CD4-positive, alpha-beta T cell treated with Interleukin-6 for 4 hours (primary cell): Measurements from ENCODE around the gene CRTC1.
"Not testable (repeated sequence)": the region's sequence is repeated elsewhere in the genome, so short reads cannot be mapped to it uniquely, and the experiment has no call there.

Experiments
- DNase-seq: peaks from one replicate; pipeline ENCODE4 v3.0.0-alpha.2; 2020; ENCODE audit warnings: mixed read lengths

The CRTC1 gene

GRCh38 chr19:18809149-18809868 lies 125.8 kb downstream of the CRTC1 start:
- DNase-seq, result no peak

- DNase-seq, result not testable (repeated sequence)
Observed at GRCh38 chr19:18811638-18812037, 128.2 kb downstream of the CRTC1 start.

- no peak for DNase-seq
Observed at GRCh38 chr19:18814063-18814462, 130.6 kb downstream of the CRTC1 start.

- no peak for DNase-seq
Observed at GRCh38 chr19:18815673-18816072, 132.2 kb downstream of the CRTC1 start.

- not testable (repeated sequence) for DNase-seq
Observed at GRCh38 chr19:18816645-18817044, 133.2 kb downstream of the CRTC1 start.

- DNase-seq, result no peak
Observed at GRCh38 chr19:18817574-18817973, 134.1 kb downstream of the CRTC1 start.

- no peak for DNase-seq
Observed at GRCh38 chr19:18828786-18829185, 145.3 kb downstream of the CRTC1 start.

- DNase-seq, result no peak
Observed at GRCh38 chr19:18830488-18830887, 147.0 kb downstream of the CRTC1 start.

GRCh38 chr19:18831524-18832305 lies 148.2 kb downstream of the CRTC1 start, which contains the start of gene UPF1:
Gene UPF1, plus strand, starts transcription at chr19:18831959. Its CDS starts 251 bp downstream, at chr19:18832210.
- peak; percentile 99 for DNase-seq
